Endothelial cell of umbilical vein (primary cell): ENCODE results near the gene NCKAP5. TPM values are rescaled to one million over a fixed set of nuclear protein-coding genes. Genes with fewer than 3 reads are reported as not detected.

Experiments
- BruUV-seq: library from RNA; stranded (reverse); fragments of 400-500 nt; replicated peaks from 2 replicates; lab custom pipeline; 2021; lab: Mats Ljungman, UMichigan
- CTCF ChIA-PET: fragments of 300-600, 350-600 bp; sonication (Branson Sonifier 250); formaldehyde crosslinking; loops from one replicate; lab custom pipeline; 2021; ENCODE audit warnings: antibody characterized with exemption, inconsistent platforms; lab: Charles Lee
- POLR2A ChIA-PET: fragments of 300-600, 350-600 bp; sonication (Branson Sonifier 250); formaldehyde crosslinking; loops from one replicate; lab custom pipeline; 2021; ENCODE audit warnings: antibody characterized with exemption, inconsistent platforms; lab: Charles Lee
- DNase-seq: peaks from one replicate; pipeline ENCODE4 v3.0.0-alpha.2; 2011; ENCODE audit warnings: low read depth, low spot score
- FAIRE-seq: peaks from 2 replicates; lab custom pipeline; 2011; peaks lifted over from hg19 to GRCh38; lab: Jason Lieb, UNC
- H2AFZ ChIP-seq: 2 replicates; pipeline ENCODE4 v1.6.0; 2012; ENCODE audit warnings: low read depth, low read length, control low read depth, inconsistent platforms
- H3K27ac ChIP-seq: 2 replicates; pipeline ENCODE4 v1.5.1; 2011; ENCODE audit warnings: low read depth, mild to moderate bottlenecking, control low read depth, low read length, moderate library complexity; ENCODE audit not compliant: insufficient read depth
- H3K27me3 ChIP-seq, 2 experiments: 2 replicates each; pipeline versions ENCODE4 v1.6.0 to v1.6.1; 2011; ENCODE audit warnings: low read length in 2 of 2, mixed read lengths in 1 of 2; ENCODE audit not compliant: control insufficient read depth in 2 of 2, insufficient read depth in 2 of 2
- H3K36me3 ChIP-seq, 2 experiments: 2 replicates in 1 of 2; 3 replicates in 1 of 2; pipeline ENCODE4 v1.5.1; 2011; ENCODE audit warnings: low read length in 2 of 2, mild to moderate bottlenecking in 1 of 2, moderate library complexity in 1 of 2; ENCODE audit not compliant: control insufficient read depth in 2 of 2, insufficient read depth in 2 of 2; ENCODE audit errors: extremely low read depth in 1 of 2
- H3K4me1 ChIP-seq: 3 replicates; pipeline ENCODE4 v1.5.1; 2011; ENCODE audit warnings: mild to moderate bottlenecking, low read length; ENCODE audit not compliant: control insufficient read depth, insufficient read depth; ENCODE audit errors: extremely low read depth
- H3K4me2 ChIP-seq: 2 replicates; pipeline ENCODE4 v1.6.1; 2011; ENCODE audit warnings: low read length, control low read depth, mixed read lengths; ENCODE audit not compliant: insufficient read depth
- H3K4me3 ChIP-seq, 3 experiments: fragments of 200-600 bp in 1 of 3; sonication (generic), shearing (Covaris generic) in 1 of 3; replicated peaks in 1 of 3; 2 replicates each; pipeline ENCODE4 v1.5.1; 2011 to 2016; ENCODE audit warnings: control low read depth in 3 of 3, low read length in 3 of 3, mild to moderate bottlenecking in 2 of 3, inconsistent platforms in 1 of 3, low read depth in 1 of 3, moderate library complexity in 1 of 3; ENCODE audit not compliant: insufficient read depth in 1 of 3
- H3K79me2 ChIP-seq: 2 replicates; pipeline ENCODE4 v1.6.0; 2012; ENCODE audit warnings: low read length, inconsistent platforms; ENCODE audit not compliant: control insufficient read depth, insufficient read depth
- H3K9ac ChIP-seq: replicated peaks from 2 replicates; pipeline ENCODE3; 2011; ENCODE audit warnings: low read length, control low read depth; ENCODE audit not compliant: insufficient read depth; ENCODE audit errors: extremely low read depth
- H3K9me1 ChIP-seq: replicated peaks from 3 replicates; pipeline ENCODE4 v1.6.0; 2011; ENCODE audit warnings: mild to moderate bottlenecking, low read length; ENCODE audit not compliant: control insufficient read depth, insufficient read depth; ENCODE audit errors: extremely low read depth
- H3K9me3 ChIP-seq: replicated peaks from 2 replicates; pipeline ENCODE4 v1.5.1; 2012; ENCODE audit warnings: low read length, inconsistent platforms; ENCODE audit not compliant: control insufficient read depth, insufficient read depth
- H4K20me1 ChIP-seq: replicated peaks from 2 replicates; pipeline ENCODE3; 2011; ENCODE audit warnings: mild to moderate bottlenecking, low read length; ENCODE audit not compliant: control insufficient read depth, insufficient read depth; ENCODE audit errors: extremely low read depth
- CTCF ChIP-seq, 2 donors: IDR thresholded peaks; 1 replicate in 1 of 2; 2 replicates in 1 of 2; pipeline ENCODE4 v1.5.1; 2011; ENCODE audit warnings: low read length in 2 of 2, mild to moderate bottlenecking in 2 of 2, moderate library complexity in 2 of 2, control low read depth in 1 of 2, inconsistent platforms in 1 of 2, low read depth in 1 of 2; ENCODE audit not compliant: insufficient read depth in 1 of 2; ENCODE audit errors: extremely low read depth in 1 of 2
- EZH2 ChIP-seq: IDR thresholded peaks from 2 replicates; pipeline ENCODE4 v1.6.1; 2012; ENCODE audit warnings: borderline replicate concordance, low read depth, mild to moderate bottlenecking, moderate library complexity, low read length, inconsistent platforms; ENCODE audit not compliant: severe bottlenecking
- FOS ChIP-seq: IDR thresholded peaks from 2 replicates; pipeline ENCODE4 v1.6.1; 2011; ENCODE audit warnings: mild to moderate bottlenecking, low read length, moderate library complexity, borderline replicate concordance; ENCODE audit not compliant: insufficient read depth
- GATA2 ChIP-seq: IDR thresholded peaks from 2 replicates; pipeline ENCODE4 v1.7.0; 2011; ENCODE audit warnings: low read depth, mild to moderate bottlenecking, moderate library complexity, mixed read lengths, low read length; ENCODE audit not compliant: insufficient read length, insufficient read depth
- JUN ChIP-seq: IDR thresholded peaks from 2 replicates; pipeline ENCODE4 v1.6.1; 2011; ENCODE audit warnings: borderline replicate concordance, low read depth; ENCODE audit not compliant: insufficient read length, insufficient read depth
- MAX ChIP-seq: IDR thresholded peaks from 2 replicates; pipeline ENCODE4 v1.6.1; 2011; ENCODE audit not compliant: insufficient read depth, insufficient read length
- MYC ChIP-seq: IDR thresholded peaks from one replicate; pipeline ENCODE4 v1.6.1; 2011; ENCODE audit warnings: mild to moderate bottlenecking, low read depth, low read length
- POLR2A ChIP-seq: IDR thresholded peaks from 2 replicates; pipeline ENCODE4 v1.6.1; 2012; ENCODE audit warnings: low read depth, mild to moderate bottlenecking, control low read depth, low read length
- POLR2AphosphoS5 ChIP-seq: IDR thresholded peaks from 2 replicates; pipeline ENCODE4 v1.6.1; 2012; ENCODE audit warnings: low read depth, mild to moderate bottlenecking, control low read depth, low read length, moderate library complexity; ENCODE audit not compliant: insufficient read depth
- dilution Hi-C: fragments of 300-500 bp; cut with MboI; formaldehyde crosslinking; loops from one replicate; pipeline ENCODE4 v1.15.0; 2019; ENCODE audit warnings: low sequenced_read_pairs; ENCODE audit not compliant: extremely low pct_ligation_motif_present
- intact Hi-C: fragments of 100-400 bp; cut with micrococcal nuclease; formaldehyde crosslinking; loops from one replicate; pipeline ENCODE4 v1.10.0; 2022
- polyA plus RNA-seq, 4 experiments: library from polyadenylated mRNA; depleted of rRNA in 3 of 4; stranded (reverse) in 3 of 4; unstranded in 1 of 4; fragments of >200 nt; gene quantifications; 2 replicates each; pipeline versions ENCODE4 v1.2.1 to v1.2.3, GENCODE V29; 2011 to 2012; ENCODE audit warnings: missing spikeins in 1 of 4
- total RNA-seq: library from RNA; stranded (reverse); gene quantifications from 2 replicates; pipeline ENCODE4 v1.2.3, GENCODE V29; 2021

Gene NCKAP5
- total and polyA plus RNA-seq, 2 donors (not counting 3 experiments of a cell fraction or from before 2014, with no cell fraction given) = 0.47 to 3.3 TPM

GRCh38 chr2:132793532-132793931 lies 774.7 kb downstream of the NCKAP5 start:
- H3K9me3 ChIP-seq = no peaks in the 10 kb centered on the region
- dilution Hi-C loops = no loop called here
- no TSS peak for BruUV-seq
- H3K4me1 ChIP-seq = no peaks in the 10 kb centered on the region
- FAIRE-seq (no peak), DNase-seq (no peak)
- ChIA-PET CTCF (no interaction called here), POLR2A (no interaction called here)
- H3K27ac ChIP-seq = no peak overlapping the region
- H3K9ac ChIP-seq = no peak overlapping the region
- no peaks in the 10 kb centered on the region for H3K27me3 ChIP-seq
- no peaks in the 10 kb centered on the region for H3K9me1 ChIP-seq
- H2AFZ ChIP-seq = no peak overlapping the region
- H4K20me1 ChIP-seq = no peaks in the 10 kb centered on the region
- intact Hi-C loops = no loop called here
- H3K4me2 ChIP-seq = no peak overlapping the region
- no peak overlapping the region for H3K4me3 ChIP-seq
- H3K36me3 ChIP-seq = no peaks in the 10 kb centered on the region
- no peak for TF ChIP-seq JUN
- TF ChIP-seq POLR2A = no peak
- no peak for TF ChIP-seq CTCF (IDR thresholded peaks at IDR 0.05; ENCODE audit: extremely low read depth in 1 of 2, insufficient read depth in 1 of 2, low read depth in 1 of 2, low read length in 2 of 2)
- H3K79me2 ChIP-seq = no peaks in the 10 kb centered on the region

- Histone ChIP-seq H3K4me3 (no peak overlapping the region), H3K27ac (no peak overlapping the region), H2AFZ (no peak overlapping the region), H4K20me1 (no peaks in the 10 kb centered on the region), H3K36me3 (no peaks in the 10 kb centered on the region), H3K9me3 (no peaks in the 10 kb centered on the region), H3K27me3 (no peaks in the 10 kb centered on the region), H3K79me2 (no peaks in the 10 kb centered on the region), H3K9ac (no peak overlapping the region), H3K9me1 (no peaks in the 10 kb centered on the region), H3K4me2 (no peak overlapping the region), H3K4me1 (no peaks in the 10 kb centered on the region)
- no peak for FAIRE-seq
- no peak for DNase-seq
- no peak for TF ChIP-seq CTCF (IDR thresholded peaks at IDR 0.05; ENCODE audit: extremely low read depth in 1 of 2, insufficient read depth in 1 of 2, low read depth in 1 of 2, low read length in 2 of 2)
- no peak for TF ChIP-seq FOS
- no peak for TF ChIP-seq MAX
- no peak for TF ChIP-seq GATA2
- TF ChIP-seq EZH2 = no peak
- TF ChIP-seq MYC = no peak
- no peak for TF ChIP-seq POLR2AphosphoS5
- TF ChIP-seq POLR2A = no peak
- intact Hi-C loops = no loop called here
- POLR2A ChIA-PET = no interaction called here
- CTCF ChIA-PET = no interaction called here
- dilution Hi-C loops = no loop called here
- BruUV-seq = no TSS peak
These were observed 778.0 kb downstream of the NCKAP5 start for GRCh38 chr2:132790207-132790785.
